Measurements from ENCODE around the gene SSR2.

Gene SSR2

GRCh38 chr1:156014829-156015228, 5.9 kb downstream of the SSR2 start:
- TF ChIP-seq, protein P1, sequence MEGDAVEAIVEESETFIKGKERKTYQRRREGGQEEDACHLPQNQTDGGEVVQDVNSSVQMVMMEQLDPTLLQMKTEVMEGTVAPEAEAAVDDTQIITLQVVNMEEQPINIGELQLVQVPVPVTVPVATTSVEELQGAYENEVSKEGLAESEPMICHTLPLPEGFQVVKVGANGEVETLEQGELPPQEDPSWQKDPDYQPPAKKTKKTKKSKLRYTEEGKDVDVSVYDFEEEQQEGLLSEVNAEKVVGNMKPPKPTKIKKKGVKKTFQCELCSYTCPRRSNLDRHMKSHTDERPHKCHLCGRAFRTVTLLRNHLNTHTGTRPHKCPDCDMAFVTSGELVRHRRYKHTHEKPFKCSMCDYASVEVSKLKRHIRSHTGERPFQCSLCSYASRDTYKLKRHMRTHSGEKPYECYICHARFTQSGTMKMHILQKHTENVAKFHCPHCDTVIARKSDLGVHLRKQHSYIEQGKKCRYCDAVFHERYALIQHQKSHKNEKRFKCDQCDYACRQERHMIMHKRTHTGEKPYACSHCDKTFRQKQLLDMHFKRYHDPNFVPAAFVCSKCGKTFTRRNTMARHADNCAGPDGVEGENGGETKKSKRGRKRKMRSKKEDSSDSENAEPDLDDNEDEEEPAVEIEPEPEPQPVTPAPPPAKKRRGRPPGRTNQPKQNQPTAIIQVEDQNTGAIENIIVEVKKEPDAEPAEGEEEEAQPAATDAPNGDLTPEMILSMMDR (IDR thresholded peaks at IDR 0.05; ENCODE audit: low read depth, low read length), result no peak

GRCh38 chr1:156012051-156012817, 8.5 kb downstream of the SSR2 start:
- Histone ChIP-seq H3K36me3 (peaks cover 74% of the 10 kb centered on the region), H3K9me3 (no peaks in the 10 kb centered on the region)
- no peak for DNase-seq

More at GRCh38 chr1:156014829-156015228, 5.9 kb downstream of the SSR2 start:
- no peak for DNase-seq
- Histone ChIP-seq H3K4me3 (ENCODE audit: low read depth, low read length) (no peak overlapping the region), H3K9me3 (no peaks in the 10 kb centered on the region), H3K4me1 (no peaks in the 10 kb centered on the region), H3K36me3 (peaks cover 85% of the 10 kb centered on the region), H3K27me3 (no peaks in the 10 kb centered on the region)

DNA sequence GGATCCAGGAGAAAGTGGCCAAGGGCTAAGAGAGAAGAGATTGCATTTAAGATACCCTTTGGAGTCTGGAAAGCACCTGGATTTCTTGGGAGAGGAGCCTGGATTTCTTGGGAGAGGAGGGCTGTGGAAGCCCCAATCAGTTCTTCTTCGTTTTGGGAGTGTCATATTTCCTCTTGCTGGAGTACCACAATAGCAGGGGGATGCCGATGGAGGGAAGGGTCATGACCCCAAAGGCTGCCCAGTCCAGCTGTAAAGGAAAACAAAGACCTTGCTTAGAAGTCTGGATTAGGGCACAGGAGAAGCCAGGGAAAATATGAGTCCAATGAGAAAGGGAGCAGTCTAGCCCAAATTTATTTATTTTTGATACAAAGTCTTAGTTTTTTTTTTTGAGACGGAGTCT, 11.3 kb downstream of the SSR2 start:
- Histone ChIP-seq H3K4me1 (no peaks in the 10 kb centered on the region; the same call in 1 of the 2 replicates), H3K4me3 (ENCODE audit: low read depth, low read length) (no peak overlapping the region), H3K36me3 (peaks cover 50% of the 10 kb centered on the region), H3K27me3 (no peaks in the 10 kb centered on the region), H3K9me3 (no peaks in the 10 kb centered on the region)
- TF ChIP-seq, protein P1 (IDR thresholded peaks at IDR 0.05; ENCODE audit: low read depth, low read length), result no peak
- no peak for DNase-seq

More at GRCh38 chr1:156012051-156012817, 8.5 kb downstream of the SSR2 start:
- Histone ChIP-seq H3K27me3 (no peaks in the 10 kb centered on the region), H3K4me1 (no peaks in the 10 kb centered on the region; the same call in 1 of the 2 replicates), H3K4me3 (ENCODE audit: low read depth, low read length) (no peak overlapping the region)
- TF ChIP-seq, protein P1 (IDR thresholded peaks at IDR 0.05; ENCODE audit: low read depth, low read length), result no peak

GRCh38 chr1:156006666-156007376, 13.9 kb downstream of the SSR2 start:
- TF ChIP-seq, protein P1 (IDR thresholded peaks at IDR 0.05; ENCODE audit: low read depth, low read length), result no peak
- Histone ChIP-seq H3K4me1 (peaks cover 4% of the 10 kb centered on the region), H3K4me3 (ENCODE audit: low read depth, low read length) (no peak overlapping the region)

GRCh38 chr1:156004843-156005584, 15.7 kb downstream of the SSR2 start:
- no peak for DNase-seq
- Histone ChIP-seq H3K4me3 (ENCODE audit: low read depth, low read length) (no peak overlapping the region), H3K9me3 (no peaks in the 10 kb centered on the region), H3K27me3 (no peaks in the 10 kb centered on the region), H3K36me3 (peaks cover 14% of the 10 kb centered on the region), H3K4me1 (peaks cover 4% of the 10 kb centered on the region)
- TF ChIP-seq, protein P1 (IDR thresholded peaks at IDR 0.05; ENCODE audit: low read depth, low read length), result no peak

More at GRCh38 chr1:156006666-156007376, 13.9 kb downstream of the SSR2 start:
- peaks cover 32% of the 10 kb centered on the region for H3K36me3 ChIP-seq
- no peaks in the 10 kb centered on the region for H3K9me3 ChIP-seq
- no peaks in the 10 kb centered on the region for H3K27me3 ChIP-seq
- no peak for DNase-seq

Measured in BE2C (cell line).